GM13977 (cell line): ENCODE measurements around the gene WIPI1.

ENCODE experiments used
- DNase-seq: peaks from one replicate; pipeline ENCODE4 v3.0.0; 2012; ENCODE audit warnings: low spot score
- CTCF ChIP-seq: IDR thresholded peaks from 2 replicates; pipeline ENCODE4 v1.5.1; 2012; ENCODE audit warnings: mild to moderate bottlenecking, control low read depth; ENCODE audit not compliant: insufficient read depth; ENCODE audit errors: extremely low read depth, missing control alignments
- in situ Hi-C: fragments of 300-500 bp; cut with MboI; formaldehyde crosslinking; loops from one replicate; pipeline ENCODE4 v1.12.0; 2022; ENCODE audit warnings: low sequenced_read_pairs, low pct_unique_long_range_greater_than_20kb, mixed read lengths, inconsistent platforms; ENCODE audit not compliant: unreplicated experiment

Gene WIPI1

DNA sequence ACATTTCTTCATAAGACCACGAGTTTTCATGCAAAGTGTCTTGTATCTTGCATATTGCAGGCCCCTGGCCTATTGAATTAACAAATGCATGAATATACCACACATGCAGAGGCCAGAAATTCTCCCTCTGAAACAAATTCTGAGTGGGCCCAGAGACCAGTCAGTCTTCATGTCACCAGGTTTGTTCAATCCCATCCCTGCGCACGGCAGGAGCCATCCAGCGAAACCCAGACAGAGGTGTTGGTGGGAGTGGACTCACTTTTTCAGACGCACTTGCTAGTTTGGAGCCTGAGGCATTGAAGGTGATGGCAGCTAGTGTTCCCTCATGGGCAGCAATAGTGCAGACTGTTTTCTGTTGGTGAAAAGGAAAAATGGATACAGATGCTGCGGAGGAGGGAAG lies 21.9 kb downstream of the WIPI1 start:
- TF ChIP-seq CTCF, result no peak
- DNase-seq, result no peak
- in situ Hi-C loops, result no loop called here

DNA sequence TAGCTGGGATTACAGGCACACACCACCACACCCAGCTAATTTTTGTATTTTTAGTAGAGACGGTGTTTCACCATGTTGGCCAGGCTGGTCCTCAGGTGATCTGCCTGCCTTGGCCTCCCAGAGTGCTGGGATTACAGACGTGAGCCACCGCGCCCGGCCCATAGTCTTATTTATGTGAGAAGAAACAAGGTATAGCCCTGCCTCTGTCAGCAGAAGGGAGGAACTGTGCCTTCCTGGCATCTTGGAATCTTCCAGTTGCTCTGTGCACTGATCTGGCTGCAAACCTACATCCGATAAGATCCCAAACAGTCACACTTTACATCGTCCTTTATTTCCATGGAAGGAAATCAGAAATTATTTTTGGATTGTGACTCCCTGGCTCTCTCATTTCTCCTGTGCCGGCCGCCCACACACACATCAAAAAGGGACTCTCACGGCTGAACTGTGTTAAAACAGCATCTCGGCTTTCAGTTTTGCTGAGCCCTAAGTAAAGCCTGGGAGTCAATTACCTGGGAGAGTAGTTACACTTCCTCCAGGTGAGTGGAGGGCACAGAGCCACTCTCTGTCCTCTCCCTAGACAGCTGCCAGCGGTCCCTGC lies 23.3 kb downstream of the WIPI1 start:
- DNase-seq, result no peak
- TF ChIP-seq CTCF, result no peak
- in situ Hi-C loops, result no loop called here

DNA sequence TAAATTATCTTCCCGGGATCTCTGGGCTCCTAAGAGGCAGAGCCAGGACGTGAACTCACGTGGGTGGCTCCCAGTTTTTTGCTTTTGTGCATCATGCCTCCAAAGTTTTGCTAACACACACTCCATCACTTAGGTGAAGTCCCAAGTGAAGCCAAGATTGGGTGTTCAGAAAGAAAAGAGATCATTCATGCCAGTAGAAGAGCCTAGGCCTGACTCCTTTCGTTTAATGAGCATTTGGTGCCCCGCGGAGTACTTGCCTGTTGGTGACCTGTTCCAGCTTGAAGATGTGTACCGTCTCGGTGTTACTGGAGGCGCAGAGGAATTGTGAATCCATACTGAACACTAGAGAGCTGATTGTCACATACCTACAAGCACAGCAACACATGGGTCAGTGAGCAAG lies 24.1 kb downstream of the WIPI1 start:
- TF ChIP-seq CTCF, result no peak
- DNase-seq, result no peak
- in situ Hi-C loops, result no loop called here

- DNase-seq, result no peak
- no peak for TF ChIP-seq CTCF
- in situ Hi-C loops, result no loop called here
Measured at GRCh38 chr17:68432086-68432864, 25.0 kb downstream of the WIPI1 start.

DNA sequence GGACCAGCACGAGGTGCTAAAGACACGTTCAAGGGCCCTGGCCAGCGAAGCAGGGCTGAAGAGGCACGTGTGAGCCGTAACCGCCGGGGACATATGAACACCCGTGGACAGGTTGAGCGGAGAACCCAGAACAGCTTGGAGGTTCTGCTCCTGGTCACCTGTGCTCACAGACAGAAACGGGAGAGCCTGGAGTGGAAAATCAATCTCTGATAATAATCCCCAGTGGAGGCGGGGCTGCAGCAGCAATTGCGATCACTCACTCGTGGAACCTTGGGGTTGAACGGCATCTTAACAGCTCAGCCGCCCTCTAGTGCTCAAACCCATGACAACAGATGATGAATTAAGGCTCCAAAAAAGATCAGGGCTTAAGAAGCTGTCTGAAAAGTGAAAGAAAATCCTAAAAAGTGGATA lies 25.6 kb downstream of the WIPI1 start:
- peak; percentile 28 for DNase-seq
- in situ Hi-C loops, result no loop called here
- peak; percentile 37 for TF ChIP-seq CTCF

DNA sequence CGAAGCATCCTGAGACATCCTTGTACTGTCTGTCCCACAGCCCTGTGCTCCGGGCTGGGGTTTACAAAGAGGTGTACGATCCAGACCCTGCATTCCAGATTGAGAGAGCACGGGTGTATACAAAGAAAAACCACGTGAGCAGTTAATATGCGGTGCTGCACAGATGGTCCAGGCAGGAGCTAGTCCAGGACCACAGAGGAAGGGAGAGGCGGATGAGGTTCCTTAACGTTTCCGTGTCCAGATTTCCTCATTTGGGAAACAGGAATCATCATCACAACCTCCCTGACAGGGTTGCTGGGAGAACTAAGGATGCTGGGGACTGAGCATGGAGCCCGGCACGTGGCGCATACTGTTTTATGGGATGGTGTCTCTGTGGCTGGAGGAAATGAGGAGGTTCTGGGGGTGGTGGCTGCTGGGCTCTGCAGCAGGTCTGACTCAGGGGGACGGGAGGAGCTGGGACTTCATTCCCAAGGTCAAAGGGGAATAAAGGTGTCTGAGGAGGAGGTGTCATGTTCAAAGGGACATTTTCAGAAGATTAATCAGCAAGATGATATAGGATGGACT lies 26.2 kb downstream of the WIPI1 start:
- no peak for TF ChIP-seq CTCF
- in situ Hi-C loops, result no loop called here
- no peak for DNase-seq
